Effector memory CD8-positive, alpha-beta T cell (primary cell): Measurements from ENCODE around the gene ABI2.
"Not testable (repeated sequence)": the region's sequence is repeated elsewhere in the genome, so short reads cannot be mapped to it uniquely, and the experiment has no call there.

Experiments used
- ATAC-seq: fragments of 150-1000 bp; cut with Tn5 transposase; replicated peaks from 2 replicates; pipeline ENCODE4 v1.10.0; 2021; ENCODE audit warnings: mild to moderate bottlenecking, moderate library complexity
- DNase-seq, 3 experiments: peaks; one replicate each; pipeline ENCODE4 v3.0.0; 2021
- H3K27ac Mint-ChIP-seq, 2 donors: one replicate each; pipeline ENCODE4 v1.8.0; 2022; ENCODE audit warnings: mild to moderate bottlenecking in 2 of 2, mixed read lengths in 2 of 2, moderate library complexity in 2 of 2
- H3K27me3 Mint-ChIP-seq, 2 donors: one replicate each; pipeline ENCODE4 v1.8.0; 2022; ENCODE audit warnings: mixed read lengths in 2 of 2
- H3K36me3 Mint-ChIP-seq: one replicate; pipeline ENCODE4 v1.8.0; 2022; ENCODE audit warnings: mild to moderate bottlenecking, moderate library complexity, mixed read lengths; ENCODE audit not compliant: insufficient read depth
- H3K4me1 Mint-ChIP-seq, 2 donors: one replicate each; pipeline ENCODE4 v1.8.0; 2022; ENCODE audit warnings: low read depth in 2 of 2, mixed read lengths in 2 of 2
- H3K4me3 Mint-ChIP-seq, 2 donors: one replicate each; pipeline ENCODE4 v1.8.0; 2022; ENCODE audit warnings: mild to moderate bottlenecking in 2 of 2, mixed read lengths in 2 of 2, moderate library complexity in 2 of 2
- H3K9me3 Mint-ChIP-seq, 2 donors: one replicate each; pipeline ENCODE4 v1.8.0; 2022; ENCODE audit warnings: mixed read lengths in 2 of 2

Gene ABI2

DNA sequence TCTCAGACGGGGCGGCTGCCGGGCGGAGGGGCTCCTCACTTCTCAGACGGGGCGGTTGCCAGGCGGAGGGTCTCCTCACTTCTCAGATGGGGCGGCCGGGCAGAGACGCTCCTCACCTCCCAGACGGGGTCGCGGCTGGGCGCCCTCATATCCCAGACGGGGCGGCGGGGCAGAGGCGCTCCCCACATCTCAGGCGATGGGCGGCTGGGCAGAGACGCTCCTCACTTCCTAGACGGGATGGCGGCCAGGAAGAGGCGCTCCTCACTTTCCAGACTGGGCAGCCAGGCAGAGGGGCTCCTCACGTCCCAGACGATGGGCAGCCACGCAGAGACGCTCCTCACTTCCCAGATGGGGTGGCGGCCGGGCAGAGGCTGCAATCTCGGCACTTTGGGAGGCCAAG lies 44.5 kb downstream of the ABI2 start:
- not testable (repeated sequence) for H3K27ac Mint-ChIP-seq, ATAC-seq, H3K27me3 Mint-ChIP-seq, H3K9me3 Mint-ChIP-seq, H3K4me3 Mint-ChIP-seq, H3K36me3 Mint-ChIP-seq, DNase-seq, H3K4me1 Mint-ChIP-seq

DNA sequence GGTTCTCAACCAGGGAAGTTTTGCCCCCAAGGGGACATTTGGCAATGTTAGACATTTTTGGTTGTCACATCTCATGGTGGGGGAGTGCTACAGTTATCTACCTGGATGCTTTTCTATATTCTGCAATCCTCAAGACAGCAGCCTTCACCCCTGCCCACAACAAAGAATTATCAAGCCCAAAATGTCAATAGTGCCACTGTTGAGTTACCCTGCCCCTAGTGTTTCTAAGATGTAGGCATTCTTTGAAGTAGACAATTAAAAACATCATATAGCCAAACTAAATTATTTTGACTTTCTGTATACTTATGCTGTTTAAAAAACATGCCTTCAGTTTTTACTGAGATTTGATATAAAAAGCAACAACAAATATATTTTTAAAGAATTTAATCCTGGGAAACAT lies 48.0 kb downstream of the ABI2 start:
- peak overlapping the region in 1 of 2 donors; percentile 9 for H3K27ac Mint-ChIP-seq
- no peak overlapping the region for H3K4me3 Mint-ChIP-seq
- DNase-seq, result no peak

DNA sequence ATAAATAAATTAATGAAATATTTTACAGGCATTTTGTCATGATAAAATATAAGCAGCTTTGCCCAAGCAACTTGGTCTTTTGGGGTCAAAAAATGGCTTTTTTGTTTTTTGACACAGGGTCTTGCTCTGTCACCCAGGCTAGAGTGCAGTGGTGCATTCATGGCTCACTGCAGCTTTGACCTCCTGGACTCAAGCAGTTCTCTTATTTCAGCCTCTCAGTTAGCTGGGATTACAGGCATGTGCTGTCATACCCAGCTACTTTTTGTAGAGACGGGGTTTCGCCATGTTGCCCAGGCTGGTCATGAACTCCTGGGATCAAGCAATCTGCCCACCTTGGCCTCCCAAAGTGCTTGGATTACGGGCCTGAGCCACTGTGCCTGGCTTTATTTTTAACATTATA lies 51.0 kb downstream of the ABI2 start:
- ATAC-seq, result no peak
- H3K27me3 Mint-ChIP-seq, result no peaks in the 10 kb centered on the region

More for the DNA sequence above, 48.0 kb downstream of the ABI2 start:
- H3K27me3 Mint-ChIP-seq, result no peaks in the 10 kb centered on the region
- no peak for ATAC-seq
- peaks cover 0 to 3% of the 10 kb centered on the region in 2 donors for H3K4me1 Mint-ChIP-seq
- no peaks in the 10 kb centered on the region for H3K9me3 Mint-ChIP-seq
- H3K36me3 Mint-ChIP-seq, result no peaks in the 10 kb centered on the region

DNA sequence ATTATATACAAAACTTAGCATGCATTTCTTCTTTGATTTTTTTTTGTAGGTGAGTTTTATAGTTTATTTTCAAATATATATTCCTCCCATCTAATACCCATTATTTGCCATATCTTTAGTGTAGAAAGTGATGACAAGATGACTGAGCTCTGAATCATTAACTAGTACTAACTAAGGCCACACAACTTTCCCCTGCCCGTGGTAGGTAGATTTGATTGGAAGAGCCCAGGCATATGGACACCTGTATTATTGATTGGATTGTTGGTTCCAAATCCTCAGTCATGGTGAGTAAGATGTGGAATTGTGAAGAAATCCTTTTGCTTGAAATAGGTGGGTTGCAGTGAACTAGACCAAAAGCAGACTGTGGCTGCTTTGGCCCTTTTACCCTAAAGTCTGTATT lies 54.8 kb downstream of the ABI2 start:
- ATAC-seq (no peak), DNase-seq (no peak)
- no peak overlapping the region for H3K27ac Mint-ChIP-seq
- H3K36me3 Mint-ChIP-seq, result peaks cover 10% of the 10 kb centered on the region
- H3K27me3 Mint-ChIP-seq, result no peaks in the 10 kb centered on the region
- H3K4me1 Mint-ChIP-seq, result peaks cover 2 to 3% of the 10 kb centered on the region in 2 donors
- no peaks in the 10 kb centered on the region for H3K9me3 Mint-ChIP-seq
- H3K4me3 Mint-ChIP-seq, result no peak overlapping the region

More for the DNA sequence above, 51.0 kb downstream of the ABI2 start:
- Mint-ChIP-seq H3K27ac (no peak overlapping the region), H3K4me3 (no peak overlapping the region), H3K36me3 (peaks cover 3% of the 10 kb centered on the region), H3K9me3 (no peaks in the 10 kb centered on the region), H3K4me1 (peaks cover 2 to 3% of the 10 kb centered on the region in 2 donors)
- DNase-seq, result no peak

DNA sequence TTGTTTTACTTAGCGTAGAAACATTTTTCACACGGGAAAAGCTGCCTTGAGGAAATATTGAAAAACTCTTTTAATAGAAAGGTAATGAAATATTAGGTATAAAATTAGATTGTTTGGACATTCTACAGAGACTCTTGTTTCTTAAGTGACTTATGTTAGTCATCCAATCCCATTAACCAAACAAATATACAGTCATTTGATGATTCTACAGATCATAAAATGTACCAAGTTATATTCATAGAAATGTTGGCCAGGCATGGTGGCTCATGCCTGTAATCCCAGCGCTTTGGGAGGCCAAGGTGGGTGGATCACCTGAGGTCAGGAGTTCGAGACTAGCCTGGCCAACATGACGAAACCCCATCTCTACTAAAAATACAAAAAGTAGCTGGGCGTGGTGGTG lies 60.0 kb downstream of the ABI2 start:
- not testable (repeated sequence) for ATAC-seq, H3K36me3 Mint-ChIP-seq, H3K27me3 Mint-ChIP-seq, H3K4me1 Mint-ChIP-seq, H3K27ac Mint-ChIP-seq, H3K4me3 Mint-ChIP-seq, H3K9me3 Mint-ChIP-seq, DNase-seq

DNA sequence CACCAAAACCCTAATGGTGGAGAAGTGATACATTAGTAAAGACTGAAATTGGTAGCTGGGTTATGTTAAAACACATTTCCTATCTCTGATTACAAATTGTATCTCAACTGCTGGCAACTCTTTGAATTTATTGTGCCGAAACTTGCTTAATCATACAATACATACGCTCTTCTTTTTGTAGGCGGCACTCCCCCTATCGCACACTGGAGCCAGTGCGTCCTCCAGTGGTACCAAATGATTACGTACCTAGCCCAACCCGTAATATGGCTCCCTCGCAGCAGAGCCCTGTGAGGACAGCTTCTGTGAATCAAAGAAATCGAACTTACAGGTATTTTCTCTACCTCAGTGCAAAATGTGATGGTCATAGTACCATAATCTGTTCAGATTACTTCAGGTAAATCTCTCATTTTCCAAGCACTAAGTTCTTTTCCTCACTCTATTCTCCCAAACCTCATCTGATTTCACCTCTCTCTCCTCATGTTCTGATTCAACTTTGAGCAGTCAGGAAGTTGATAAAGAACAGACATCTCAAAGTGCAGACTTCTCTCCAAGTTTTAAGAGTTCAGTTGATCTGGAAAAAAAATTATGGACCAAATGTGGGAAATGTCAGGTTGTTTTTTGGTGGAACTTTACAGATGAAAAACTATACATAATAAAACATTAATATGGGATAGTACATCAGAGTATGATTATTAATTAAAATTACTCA lies 66.5 kb downstream of the ABI2 start:
- ATAC-seq (no peak), DNase-seq (no peak)
- peaks cover 0 to 4% of the 10 kb centered on the region in 2 donors for H3K4me1 Mint-ChIP-seq
- H3K4me3 Mint-ChIP-seq, result no peak overlapping the region
- H3K27me3 Mint-ChIP-seq, result no peaks in the 10 kb centered on the region
- peaks cover 2% of the 10 kb centered on the region for H3K36me3 Mint-ChIP-seq
- H3K9me3 Mint-ChIP-seq, result no peaks in the 10 kb centered on the region
- peak overlapping the region in 1 of 2 donors; percentile 42 for H3K27ac Mint-ChIP-seq

DNA sequence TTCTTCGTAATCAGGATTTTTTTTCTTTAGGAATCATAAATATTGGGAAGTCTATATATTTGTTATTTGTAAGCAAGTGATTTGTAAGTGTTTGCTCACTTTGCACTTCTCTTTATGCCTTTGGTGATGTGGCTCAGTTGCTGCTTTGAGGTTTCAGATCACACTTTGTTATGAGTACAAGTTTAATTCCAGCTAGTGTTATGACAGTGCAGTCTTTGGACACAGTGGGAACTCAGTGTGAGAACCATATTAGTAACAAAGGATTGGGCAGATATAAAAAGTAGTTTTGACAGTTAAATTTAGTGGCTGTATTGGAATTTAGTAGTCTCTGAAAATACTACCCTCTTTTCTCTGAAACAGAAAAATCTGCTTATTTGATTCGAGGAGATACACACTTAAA lies 67.7 kb downstream of the ABI2 start:
- Mint-ChIP-seq H3K27me3 (no peaks in the 10 kb centered on the region), H3K36me3 (peaks cover 2% of the 10 kb centered on the region), H3K9me3 (no peaks in the 10 kb centered on the region), H3K4me3 (no peak overlapping the region), H3K4me1 (peaks cover 0 to 4% of the 10 kb centered on the region in 2 donors), H3K27ac (no peak overlapping the region)
- DNase-seq (no peak), ATAC-seq (no peak)

DNA sequence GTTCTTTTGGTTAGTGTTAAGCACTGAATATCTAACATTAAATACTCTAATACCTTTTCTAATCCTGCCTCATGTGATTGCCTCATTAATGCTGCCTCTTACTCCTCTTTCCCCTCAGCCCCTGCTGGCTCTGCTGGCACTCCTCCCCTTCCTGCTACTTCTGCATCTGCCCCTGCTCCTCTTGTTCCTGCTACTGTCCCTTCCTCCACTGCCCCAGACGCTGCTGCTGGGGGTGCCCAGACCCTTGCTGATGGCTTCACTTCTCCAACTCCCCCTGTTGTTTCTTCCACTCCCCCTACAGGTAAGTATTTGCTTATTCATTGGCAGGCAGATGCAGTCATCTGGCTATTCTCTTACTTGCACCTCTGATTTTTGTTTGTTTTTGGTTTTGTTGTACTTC lies 68.5 kb downstream of the ABI2 start:
- DNase-seq, result no peak
- no peaks in the 10 kb centered on the region for H3K9me3 Mint-ChIP-seq
- peaks cover 0 to 4% of the 10 kb centered on the region in 2 donors for H3K4me1 Mint-ChIP-seq
- H3K4me3 Mint-ChIP-seq, result no peak overlapping the region
- peaks cover 2% of the 10 kb centered on the region for H3K36me3 Mint-ChIP-seq
- no peak overlapping the region for H3K27ac Mint-ChIP-seq
- H3K27me3 Mint-ChIP-seq, result no peaks in the 10 kb centered on the region
- no peak for ATAC-seq

DNA sequence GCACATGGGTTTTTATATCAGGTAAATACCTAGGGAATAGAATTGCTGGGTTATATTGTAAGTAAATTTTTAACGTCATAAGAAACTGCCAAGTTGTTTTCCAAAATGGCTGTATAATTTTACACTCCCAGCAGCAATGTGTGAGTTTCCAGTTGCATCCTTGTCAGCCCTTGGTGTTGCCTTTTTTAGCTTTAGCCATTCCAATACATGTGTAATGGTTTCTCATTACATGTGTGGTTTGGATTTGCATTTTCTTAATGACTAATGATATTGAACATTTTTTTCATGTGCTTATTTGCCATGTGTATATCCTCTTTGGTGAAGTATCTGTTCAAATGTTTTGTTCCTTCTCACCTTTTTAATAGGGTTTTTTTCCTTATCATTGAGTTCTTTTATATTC lies 70.8 kb downstream of the ABI2 start:
- ATAC-seq (no peak), DNase-seq (no peak)
- Mint-ChIP-seq H3K4me1 (peaks cover 0 to 4% of the 10 kb centered on the region in 2 donors), H3K27me3 (no peaks in the 10 kb centered on the region), H3K9me3 (no peaks in the 10 kb centered on the region), H3K27ac (no peak overlapping the region), H3K36me3 (peaks cover 13% of the 10 kb centered on the region), H3K4me3 (no peak overlapping the region)

DNA sequence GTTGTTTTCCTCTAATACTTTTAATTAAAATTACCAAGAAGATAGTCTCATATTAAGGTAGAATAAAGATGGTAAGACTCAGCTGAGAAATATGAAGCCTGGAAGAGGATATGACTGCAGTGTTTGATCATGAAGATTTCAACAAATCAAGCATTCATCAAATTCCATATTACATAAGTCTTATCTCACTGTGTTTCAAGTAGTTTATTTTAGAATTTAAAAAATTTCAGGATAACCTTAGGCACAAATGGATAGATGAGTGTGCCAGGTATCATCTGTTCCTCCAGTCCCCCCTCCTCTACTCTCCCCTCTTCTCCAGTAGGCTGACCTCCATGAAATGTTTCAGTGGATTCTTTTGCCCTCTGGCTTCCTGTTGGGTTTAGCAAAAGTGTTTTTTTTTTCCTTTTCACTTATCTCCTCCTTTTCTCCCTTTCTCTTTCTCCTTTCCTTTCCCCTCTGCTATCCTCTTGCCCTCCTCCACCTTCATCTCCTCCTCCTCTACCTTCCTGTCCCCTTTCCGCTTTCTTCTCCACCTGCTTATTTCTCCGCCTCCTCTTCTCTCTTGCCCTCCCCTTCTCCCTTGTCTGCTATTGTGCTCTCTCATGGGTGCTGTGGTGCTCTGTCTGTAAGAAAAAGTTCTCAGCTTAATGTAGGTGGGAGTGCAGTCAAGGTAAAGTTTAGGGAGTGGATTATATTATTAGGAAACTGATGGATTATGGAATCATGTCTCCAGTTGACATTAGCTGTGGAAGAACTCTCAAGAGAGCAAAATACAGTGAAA lies 72.8 kb downstream of the ABI2 start:
- H3K27ac Mint-ChIP-seq, result no peak overlapping the region
- ATAC-seq, result no peak
- H3K4me3 Mint-ChIP-seq, result no peak overlapping the region
- peaks cover 21% of the 10 kb centered on the region for H3K36me3 Mint-ChIP-seq
- H3K4me1 Mint-ChIP-seq, result peaks cover 0 to 4% of the 10 kb centered on the region in 2 donors
- no peak for DNase-seq
- no peaks in the 10 kb centered on the region for H3K27me3 Mint-ChIP-seq
- no peaks in the 10 kb centered on the region for H3K9me3 Mint-ChIP-seq

DNA sequence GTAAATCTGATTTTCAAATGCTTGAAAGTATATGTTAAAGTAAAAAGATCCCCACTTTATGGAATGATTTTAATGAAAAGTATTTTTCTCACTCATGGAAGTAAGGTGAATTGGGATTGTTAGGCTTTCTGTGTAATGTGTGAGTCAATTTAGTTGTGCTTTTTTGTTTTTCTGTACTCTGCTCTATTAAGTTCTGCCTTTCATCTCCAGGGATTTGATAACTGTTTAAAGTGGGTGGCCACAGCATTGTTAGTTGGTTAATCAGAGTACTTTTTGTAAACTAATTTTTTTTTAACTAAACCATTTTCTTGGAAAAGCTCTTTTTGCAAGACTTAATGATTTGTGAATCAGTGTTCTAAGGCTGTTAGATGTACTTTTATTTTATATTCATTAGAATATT lies 76.8 kb downstream of the ABI2 start:
- Mint-ChIP-seq H3K4me1 (peaks cover 0 to under 1% of the 10 kb centered on the region in 2 donors), H3K4me3 (no peak overlapping the region), H3K9me3 (no peaks in the 10 kb centered on the region), H3K27ac (no peak overlapping the region), H3K27me3 (no peaks in the 10 kb centered on the region), H3K36me3 (peaks cover 28% of the 10 kb centered on the region)
- no peak for DNase-seq
- ATAC-seq, result no peak

DNA sequence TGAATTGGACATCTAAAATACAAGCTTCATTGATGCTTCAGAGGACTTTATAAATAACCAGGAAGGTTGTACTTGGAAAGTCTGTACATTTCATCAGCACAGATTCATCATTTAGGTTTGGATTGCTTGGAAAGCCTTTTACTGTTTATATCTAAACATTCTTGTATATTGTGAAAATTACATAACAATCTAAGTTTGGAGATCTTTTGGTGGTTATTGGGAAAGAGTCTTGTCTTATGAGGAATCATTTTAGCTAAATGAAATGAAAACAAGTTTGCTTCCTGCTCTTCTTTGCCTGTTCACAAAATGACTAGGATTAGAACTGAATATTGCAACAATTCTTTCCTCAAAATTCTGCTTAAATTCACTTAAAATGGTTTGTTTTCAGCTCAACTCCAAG lies 79.3 kb downstream of the ABI2 start:
- ATAC-seq (no peak), DNase-seq (no peak)
- H3K4me1 Mint-ChIP-seq, result peaks cover 0 to 5% of the 10 kb centered on the region in 2 donors
- no peak overlapping the region for H3K4me3 Mint-ChIP-seq
- H3K9me3 Mint-ChIP-seq, result no peaks in the 10 kb centered on the region
- no peaks in the 10 kb centered on the region for H3K27me3 Mint-ChIP-seq
- H3K36me3 Mint-ChIP-seq, result peaks cover 27% of the 10 kb centered on the region
- H3K27ac Mint-ChIP-seq, result peak overlapping the region in 1 of 2 donors; percentile 15

DNA sequence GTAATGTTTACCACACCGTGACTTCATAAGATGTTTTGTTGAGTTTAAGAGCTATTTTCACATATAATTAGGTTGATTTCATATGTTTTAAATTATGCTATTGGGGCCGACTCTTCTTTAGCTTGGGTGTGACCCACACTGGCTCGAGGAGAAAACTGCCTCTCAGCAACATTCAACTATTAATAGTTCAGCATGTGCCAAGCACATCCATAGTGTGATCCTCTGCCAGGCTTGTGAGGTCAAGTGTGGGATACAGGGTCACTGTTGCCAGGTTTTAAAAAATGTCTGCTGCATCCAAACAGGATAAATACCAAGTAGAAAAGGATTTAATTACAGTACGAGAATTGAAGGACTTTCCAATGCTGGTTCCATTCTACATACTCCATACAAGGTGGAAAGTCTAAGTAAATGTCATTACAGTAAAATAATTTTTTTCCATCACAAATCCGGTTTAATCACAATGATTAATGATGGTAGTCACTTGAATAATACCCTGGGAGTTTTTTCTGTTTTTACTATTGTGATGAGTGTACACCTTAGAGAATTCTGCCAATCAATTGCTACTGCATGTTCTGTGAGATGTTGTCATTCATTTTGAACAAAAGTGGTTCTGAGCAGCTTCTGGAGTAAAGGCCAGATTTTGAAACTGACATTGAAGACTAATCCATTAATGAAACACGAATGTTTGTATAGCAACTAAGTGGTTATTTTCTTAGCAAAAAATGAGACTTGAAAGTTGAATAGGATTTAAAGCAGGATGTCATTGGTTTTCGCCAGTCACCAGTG lies 84.5 kb downstream of the ABI2 start:
- no peaks in the 10 kb centered on the region for H3K27me3 Mint-ChIP-seq
- peaks cover 6% of the 10 kb centered on the region for H3K36me3 Mint-ChIP-seq
- H3K4me1 Mint-ChIP-seq, result peaks cover 0 to 5% of the 10 kb centered on the region in 2 donors
- DNase-seq (no peak), ATAC-seq (no peak)
- H3K4me3 Mint-ChIP-seq, result no peak overlapping the region
- H3K9me3 Mint-ChIP-seq, result peaks cover 0 to under 1% of the 10 kb centered on the region in 2 donors
- no peak overlapping the region for H3K27ac Mint-ChIP-seq
